ENCODE data around the gene SF3A2.

SF3A2 gene

GRCh38 chr19:2223959-2224358, 12.7 kb upstream of the SF3A2 start:
- no peak overlapping the region for H2AFZ ChIP-seq (ENCODE audit: low read depth, low read length, severe bottlenecking)
- H4K20me1 ChIP-seq (ENCODE audit: low read depth, low read length) = no peaks in the 10 kb centered on the region
- no peak overlapping the region for H3K9ac ChIP-seq (ENCODE audit: low read length)
- no peaks in the 10 kb centered on the region for H3K27me3 ChIP-seq (ENCODE audit: low read length)
- H3K27ac ChIP-seq (ENCODE audit: low read depth, low read length) = peak overlapping the region; percentile 73
- H3F3A ChIP-seq (ENCODE audit: insufficient read depth) = peaks cover 24% of the 10 kb centered on the region
- H3K36me3 ChIP-seq (ENCODE audit: low read length) = no peaks in the 10 kb centered on the region
- H3K4me2 ChIP-seq (ENCODE audit: low read depth, low read length, poor library complexity, severe bottlenecking) = peak overlapping the region; percentile 5
- H3K4me3 ChIP-seq (ENCODE audit: insufficient read depth, low read length, poor library complexity, severe bottlenecking) = no peak overlapping the region
- no peaks in the 10 kb centered on the region for H3K9me3 ChIP-seq (ENCODE audit: insufficient read depth, low read length)
- TF ChIP-seq CTCF (IDR thresholded peaks at IDR 0.05; ENCODE audit: insufficient read depth, low read length, poor library complexity, severe bottlenecking) (no peak), EZH2phosphoT487 (conservative IDR thresholded peaks at IDR 0.05; ENCODE audit: low read length) (no peak)
- peaks cover 7% of the 10 kb centered on the region for H3K79me2 ChIP-seq (ENCODE audit: insufficient read depth, low read length)
- no peaks in the 10 kb centered on the region for H3K9me2 ChIP-seq (replicated peaks; ENCODE audit: insufficient read depth, low read length)

GRCh38 chr19:2224754-2225349, 11.8 kb upstream of the SF3A2 start:
- Histone ChIP-seq H2AFZ (ENCODE audit: low read depth, low read length, severe bottlenecking) (no peak overlapping the region), H3K9ac (ENCODE audit: low read length) (no peak overlapping the region), H3K4me2 (ENCODE audit: low read depth, low read length, poor library complexity, severe bottlenecking) (no peak overlapping the region), H3K36me3 (ENCODE audit: low read length) (no peaks in the 10 kb centered on the region), H3K9me3 (ENCODE audit: insufficient read depth, low read length) (no peaks in the 10 kb centered on the region), H3F3A (ENCODE audit: insufficient read depth) (peaks cover 26% of the 10 kb centered on the region), H3K79me2 (ENCODE audit: insufficient read depth, low read length) (peaks cover 11% of the 10 kb centered on the region), H3K4me3 (ENCODE audit: insufficient read depth, low read length, poor library complexity, severe bottlenecking) (no peak overlapping the region), H4K20me1 (ENCODE audit: low read depth, low read length) (no peaks in the 10 kb centered on the region), H3K27ac (ENCODE audit: low read depth, low read length) (no peak overlapping the region), H3K9me2 (replicated peaks; ENCODE audit: insufficient read depth, low read length) (no peaks in the 10 kb centered on the region), H3K27me3 (ENCODE audit: low read length) (no peaks in the 10 kb centered on the region)
- no peak for TF ChIP-seq EZH2phosphoT487 (conservative IDR thresholded peaks at IDR 0.05; ENCODE audit: low read length)
- TF ChIP-seq CTCF (IDR thresholded peaks at IDR 0.05; ENCODE audit: insufficient read depth, low read length, poor library complexity, severe bottlenecking) = no peak

- H3K27ac ChIP-seq (ENCODE audit: low read depth, low read length) = no peak overlapping the region
- no peaks in the 10 kb centered on the region for H3K36me3 ChIP-seq (ENCODE audit: low read length)
- no peak overlapping the region for H3K9ac ChIP-seq (ENCODE audit: low read length)
- no peak for TF ChIP-seq EZH2phosphoT487 (conservative IDR thresholded peaks at IDR 0.05; ENCODE audit: low read length)
- H3K9me3 ChIP-seq (ENCODE audit: insufficient read depth, low read length) = no peaks in the 10 kb centered on the region
- peaks cover 27% of the 10 kb centered on the region for H3F3A ChIP-seq (ENCODE audit: insufficient read depth)
- no peak overlapping the region for H3K4me3 ChIP-seq (ENCODE audit: insufficient read depth, low read length, poor library complexity, severe bottlenecking)
- no peaks in the 10 kb centered on the region for H3K9me2 ChIP-seq (replicated peaks; ENCODE audit: insufficient read depth, low read length)
- H3K4me2 ChIP-seq (ENCODE audit: low read depth, low read length, poor library complexity, severe bottlenecking) = no peak overlapping the region
- H4K20me1 ChIP-seq (ENCODE audit: low read depth, low read length) = no peaks in the 10 kb centered on the region
- H3K79me2 ChIP-seq (ENCODE audit: insufficient read depth, low read length) = peaks cover 11% of the 10 kb centered on the region
- no peak overlapping the region for H2AFZ ChIP-seq (ENCODE audit: low read depth, low read length, severe bottlenecking)
- no peaks in the 10 kb centered on the region for H3K27me3 ChIP-seq (ENCODE audit: low read length)
These were observed 11.1 kb upstream of the SF3A2 start for GRCh38 chr19:2225415-2226050.

Measured in SU-DHL-6 (cell line).